HepG2 (cell line): ENCODE results near the gene CHN2. TPM values are rescaled to one million over a fixed set of nuclear protein-coding genes. Genes with fewer than 3 reads are reported as not detected.
A peak's percentile ranks its signal among the peaks of the same experiment; 100 is the strongest.

Experiments used
- CHD2 ChIP-seq: IDR thresholded peaks from 2 replicates; pipeline ENCODE4 v1.6.1; 2011; ENCODE audit warnings: low read depth, low read length, improper control_type of control experiment
- FOXP4 ChIP-seq: sonication (generic); formaldehyde crosslinking; IDR thresholded peaks from 2 replicates; pipeline ENCODE4 v1.4.0; 2020; ENCODE audit warnings: missing genetic modification reagents
- HDAC2 ChIP-seq: sonication (generic); formaldehyde crosslinking; IDR thresholded peaks from 2 replicates; pipeline ENCODE4 v1.4.0; 2020; ENCODE audit warnings: missing genetic modification reagents
- ISL2 ChIP-seq: sonication (generic); formaldehyde crosslinking; IDR thresholded peaks from 2 replicates; pipeline ENCODE4 v1.5.0; 2020; ENCODE audit warnings: missing genetic modification reagents
- JARID2 ChIP-seq: sonication (generic); formaldehyde crosslinking; IDR thresholded peaks from 2 replicates; pipeline ENCODE4 v1.8.1; 2023; ENCODE audit warnings: missing genetic modification reagents, inconsistent platforms; ENCODE audit not compliant: insufficient replicate concordance
- SIN3B ChIP-seq: fragments of 150-350 bp; IDR thresholded peaks from 2 replicates; pipeline ENCODE4 v1.6.1; 2014; ENCODE audit warnings: low read length
- TRIM24 ChIP-seq: sonication (generic); formaldehyde crosslinking; IDR thresholded peaks from 2 replicates; pipeline ENCODE4 v1.8.0; 2022; ENCODE audit warnings: mild to moderate bottlenecking, missing genetic modification reagents
- ZKSCAN1 ChIP-seq: fragments of 150-350 bp; IDR thresholded peaks from 2 replicates; pipeline ENCODE4 v1.6.1; 2014; ENCODE audit warnings: low read length
- ZKSCAN5 ChIP-seq: sonication (generic); formaldehyde crosslinking; IDR thresholded peaks from 2 replicates; pipeline ENCODE4 v1.5.1; 2020; ENCODE audit warnings: mild to moderate bottlenecking, missing genetic modification reagents
- ZMYM3 ChIP-seq: sonication (generic); formaldehyde crosslinking; IDR thresholded peaks from 2 replicates; pipeline ENCODE4 v1.5.1; 2020; ENCODE audit warnings: mild to moderate bottlenecking, missing genetic modification reagents
- ZNF30 ChIP-seq: sonication (generic); formaldehyde crosslinking; IDR thresholded peaks from 2 replicates; pipeline ENCODE4 v1.5.0; 2020; ENCODE audit warnings: mild to moderate bottlenecking, missing genetic modification reagents
- ZNF331 ChIP-seq: sonication (generic); formaldehyde crosslinking; IDR thresholded peaks from 2 replicates; pipeline ENCODE4 v1.4.0; 2020; ENCODE audit warnings: missing genetic modification reagents
- ZNF446 ChIP-seq: sonication (generic); formaldehyde crosslinking; IDR thresholded peaks from 2 replicates; pipeline ENCODE4 v1.5.0; 2020; ENCODE audit warnings: mild to moderate bottlenecking, missing genetic modification reagents
- polyA plus RNA-seq, 8 experiments: library from polyadenylated mRNA; depleted of rRNA in 3 of 8; stranded (reverse) in 7 of 8; unstranded in 1 of 8; fragments of >200 nt; fragmentation: Illumina TruSeq in 4 of 8; extraction: Trizol in 4 of 8; gene quantifications; 2 replicates each; pipeline versions ENCODE4 v1.2.1 to v1.2.3, GENCODE V29; 2011 to 2016; ENCODE audit warnings: low read depth in 4 of 8, missing spikeins in 1 of 8, mixed read lengths in 1 of 8; ENCODE audit not compliant: insufficient read depth in 1 of 8
- total RNA-seq, 5 experiments: library from RNA; depleted of rRNA; stranded (reverse); fragments of >200 nt; fragmentation: Illumina TruSeq; extraction: Trizol; gene quantifications; 2 replicates each; pipeline ENCODE4 v1.2.3, GENCODE V29; 2016; ENCODE audit warnings: low read depth in 1 of 5
- TF ChIP-seq, protein P1 (sequence below): sonication (generic); formaldehyde crosslinking; IDR thresholded peaks from 2 replicates; pipeline ENCODE4 v1.9.0; 2021; ENCODE audit warnings: mild to moderate bottlenecking, missing genetic modification reagents
- TF ChIP-seq, protein P2 (sequence below): sonication (generic); formaldehyde crosslinking; conservative IDR thresholded peaks from 2 replicates; pipeline ENCODE4 v1.4.0; 2020; ENCODE audit warnings: missing genetic modification reagents
- TF ChIP-seq, protein P3 (sequence below), 2 experiments: fragments of 450-650 bp in 1 of 2; sonication (generic) in 1 of 2; formaldehyde crosslinking; IDR thresholded peaks; 2 replicates each; pipeline versions ENCODE4 v1.5.0 to v1.8.0; 2020 to 2022; ENCODE audit warnings: mild to moderate bottlenecking in 1 of 2, missing genetic modification reagents in 1 of 2

Gene CHN2
- total and polyA plus RNA-seq, 2 of the 13 experiments (the other 11 are each of a cell fraction or from before 2014, with no cell fraction given) = 23.5 to 30.5 TPM

- TF ChIP-seq, protein P1, sequence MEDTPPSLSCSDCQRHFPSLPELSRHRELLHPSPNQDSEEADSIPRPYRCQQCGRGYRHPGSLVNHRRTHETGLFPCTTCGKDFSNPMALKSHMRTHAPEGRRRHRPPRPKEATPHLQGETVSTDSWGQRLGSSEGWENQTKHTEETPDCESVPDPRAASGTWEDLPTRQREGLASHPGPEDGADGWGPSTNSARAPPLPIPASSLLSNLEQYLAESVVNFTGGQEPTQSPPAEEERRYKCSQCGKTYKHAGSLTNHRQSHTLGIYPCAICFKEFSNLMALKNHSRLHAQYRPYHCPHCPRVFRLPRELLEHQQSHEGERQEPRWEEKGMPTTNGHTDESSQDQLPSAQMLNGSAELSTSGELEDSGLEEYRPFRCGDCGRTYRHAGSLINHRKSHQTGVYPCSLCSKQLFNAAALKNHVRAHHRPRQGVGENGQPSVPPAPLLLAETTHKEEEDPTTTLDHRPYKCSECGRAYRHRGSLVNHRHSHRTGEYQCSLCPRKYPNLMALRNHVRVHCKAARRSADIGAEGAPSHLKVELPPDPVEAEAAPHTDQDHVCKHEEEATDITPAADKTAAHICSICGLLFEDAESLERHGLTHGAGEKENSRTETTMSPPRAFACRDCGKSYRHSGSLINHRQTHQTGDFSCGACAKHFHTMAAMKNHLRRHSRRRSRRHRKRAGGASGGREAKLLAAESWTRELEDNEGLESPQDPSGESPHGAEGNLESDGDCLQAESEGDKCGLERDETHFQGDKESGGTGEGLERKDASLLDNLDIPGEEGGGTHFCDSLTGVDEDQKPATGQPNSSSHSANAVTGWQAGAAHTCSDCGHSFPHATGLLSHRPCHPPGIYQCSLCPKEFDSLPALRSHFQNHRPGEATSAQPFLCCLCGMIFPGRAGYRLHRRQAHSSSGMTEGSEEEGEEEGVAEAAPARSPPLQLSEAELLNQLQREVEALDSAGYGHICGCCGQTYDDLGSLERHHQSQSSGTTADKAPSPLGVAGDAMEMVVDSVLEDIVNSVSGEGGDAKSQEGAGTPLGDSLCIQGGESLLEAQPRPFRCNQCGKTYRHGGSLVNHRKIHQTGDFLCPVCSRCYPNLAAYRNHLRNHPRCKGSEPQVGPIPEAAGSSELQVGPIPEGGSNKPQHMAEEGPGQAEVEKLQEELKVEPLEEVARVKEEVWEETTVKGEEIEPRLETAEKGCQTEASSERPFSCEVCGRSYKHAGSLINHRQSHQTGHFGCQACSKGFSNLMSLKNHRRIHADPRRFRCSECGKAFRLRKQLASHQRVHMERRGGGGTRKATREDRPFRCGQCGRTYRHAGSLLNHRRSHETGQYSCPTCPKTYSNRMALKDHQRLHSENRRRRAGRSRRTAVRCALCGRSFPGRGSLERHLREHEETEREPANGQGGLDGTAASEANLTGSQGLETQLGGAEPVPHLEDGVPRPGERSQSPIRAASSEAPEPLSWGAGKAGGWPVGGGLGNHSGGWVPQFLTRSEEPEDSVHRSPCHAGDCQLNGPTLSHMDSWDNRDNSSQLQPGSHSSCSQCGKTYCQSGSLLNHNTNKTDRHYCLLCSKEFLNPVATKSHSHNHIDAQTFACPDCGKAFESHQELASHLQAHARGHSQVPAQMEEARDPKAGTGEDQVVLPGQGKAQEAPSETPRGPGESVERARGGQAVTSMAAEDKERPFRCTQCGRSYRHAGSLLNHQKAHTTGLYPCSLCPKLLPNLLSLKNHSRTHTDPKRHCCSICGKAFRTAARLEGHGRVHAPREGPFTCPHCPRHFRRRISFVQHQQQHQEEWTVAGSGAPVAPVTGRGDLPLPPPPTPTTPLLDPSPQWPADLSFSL = no peak
- TF ChIP-seq ZNF446 (CRISPR knock-in tag) = no peak
- TF ChIP-seq, protein P2, sequence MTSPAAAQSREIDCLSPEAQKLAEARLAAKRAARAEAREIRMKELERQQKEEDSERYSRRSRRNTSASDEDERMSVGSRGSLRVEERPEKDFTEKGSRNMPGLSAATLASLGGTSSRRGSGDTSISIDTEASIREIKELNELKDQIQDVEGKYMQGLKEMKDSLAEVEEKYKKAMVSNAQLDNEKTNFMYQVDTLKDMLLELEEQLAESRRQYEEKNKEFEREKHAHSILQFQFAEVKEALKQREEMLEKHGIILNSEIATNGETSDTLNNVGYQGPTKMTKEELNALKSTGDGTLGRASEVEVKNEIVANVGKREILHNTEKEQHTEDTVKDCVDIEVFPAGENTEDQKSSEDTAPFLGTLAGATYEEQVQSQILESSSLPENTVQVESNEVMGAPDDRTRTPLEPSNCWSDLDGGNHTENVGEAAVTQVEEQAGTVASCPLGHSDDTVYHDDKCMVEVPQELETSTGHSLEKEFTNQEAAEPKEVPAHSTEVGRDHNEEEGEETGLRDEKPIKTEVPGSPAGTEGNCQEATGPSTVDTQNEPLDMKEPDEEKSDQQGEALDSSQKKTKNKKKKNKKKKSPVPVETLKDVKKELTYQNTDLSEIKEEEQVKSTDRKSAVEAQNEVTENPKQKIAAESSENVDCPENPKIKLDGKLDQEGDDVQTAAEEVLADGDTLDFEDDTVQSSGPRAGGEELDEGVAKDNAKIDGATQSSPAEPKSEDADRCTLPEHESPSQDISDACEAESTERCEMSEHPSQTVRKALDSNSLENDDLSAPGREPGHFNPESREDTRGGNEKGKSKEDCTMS = no peak
- no peak for TF ChIP-seq ZNF30 (CRISPR knock-in tag)
- peak; percentile 18; the same call in 1 of the 2 replicates for TF ChIP-seq ZNF331
- TF ChIP-seq JARID2 = no peak
- TF ChIP-seq ZKSCAN5 = no peak
- TF ChIP-seq TRIM24 = no peak
- TF ChIP-seq ZKSCAN1 = no peak
- TF ChIP-seq SIN3B = no peak
- peak; percentile 61; the same call in 1 of the 2 replicates for TF ChIP-seq ISL2 (CRISPR knock-in tag)
- peak; percentile 34; the same call in 1 of the 2 replicates for TF ChIP-seq ZMYM3 (CRISPR knock-in tag)
- no peak for TF ChIP-seq CHD2
- TF ChIP-seq, protein P3, sequence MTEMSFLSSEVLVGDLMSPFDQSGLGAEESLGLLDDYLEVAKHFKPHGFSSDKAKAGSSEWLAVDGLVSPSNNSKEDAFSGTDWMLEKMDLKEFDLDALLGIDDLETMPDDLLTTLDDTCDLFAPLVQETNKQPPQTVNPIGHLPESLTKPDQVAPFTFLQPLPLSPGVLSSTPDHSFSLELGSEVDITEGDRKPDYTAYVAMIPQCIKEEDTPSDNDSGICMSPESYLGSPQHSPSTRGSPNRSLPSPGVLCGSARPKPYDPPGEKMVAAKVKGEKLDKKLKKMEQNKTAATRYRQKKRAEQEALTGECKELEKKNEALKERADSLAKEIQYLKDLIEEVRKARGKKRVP (CRISPR knock-in tag; IDR thresholded peaks at IDR 0.05) = 0 out of 4 replicates have a peak, but pooled peaks of 1 of the 2 experiments have one; percentile 20
- peak; percentile 64; the same call in 1 of the 2 replicates for TF ChIP-seq HDAC2 (CRISPR knock-in tag)
- 0 out of 2 replicates have a peak, but pooled peaks have one; percentile 20 for TF ChIP-seq FOXP4 (CRISPR knock-in tag)
Measured at GRCh38 chr7:29204491-29205272, 10.1 kb downstream of the CHN2 start (continued).
